IPS-18a (cell line): ENCODE results near the gene RPL38.

ENCODE experiments used
- H3K27ac ChIP-seq: one replicate; pipeline ENCODE4 v1.5.1; 2013; ENCODE audit warnings: low read length
- H3K27me3 ChIP-seq: one replicate; pipeline ENCODE4 v1.6.1; 2013; ENCODE audit warnings: mild to moderate bottlenecking, low read length; ENCODE audit not compliant: control insufficient read depth, insufficient read depth
- H3K36me3 ChIP-seq: one replicate; pipeline ENCODE4 v1.6.1; 2013; ENCODE audit warnings: low read depth, low read length; ENCODE audit not compliant: control insufficient read depth
- H3K4me1 ChIP-seq: one replicate; pipeline ENCODE4 v1.6.1; 2013; ENCODE audit warnings: low read depth, low read length; ENCODE audit not compliant: control insufficient read depth
- H3K4me3 ChIP-seq: one replicate; pipeline ENCODE4 v1.5.1; 2013; ENCODE audit warnings: low read length
- H3K9ac ChIP-seq: one replicate; pipeline ENCODE4 v1.6.1; 2013; ENCODE audit warnings: mild to moderate bottlenecking, low read length, moderate library complexity
- H3K9me3 ChIP-seq: one replicate; pipeline ENCODE4 v1.6.1; 2013; ENCODE audit warnings: low read depth, low read length; ENCODE audit not compliant: control insufficient read depth

Gene RPL38

DNA sequence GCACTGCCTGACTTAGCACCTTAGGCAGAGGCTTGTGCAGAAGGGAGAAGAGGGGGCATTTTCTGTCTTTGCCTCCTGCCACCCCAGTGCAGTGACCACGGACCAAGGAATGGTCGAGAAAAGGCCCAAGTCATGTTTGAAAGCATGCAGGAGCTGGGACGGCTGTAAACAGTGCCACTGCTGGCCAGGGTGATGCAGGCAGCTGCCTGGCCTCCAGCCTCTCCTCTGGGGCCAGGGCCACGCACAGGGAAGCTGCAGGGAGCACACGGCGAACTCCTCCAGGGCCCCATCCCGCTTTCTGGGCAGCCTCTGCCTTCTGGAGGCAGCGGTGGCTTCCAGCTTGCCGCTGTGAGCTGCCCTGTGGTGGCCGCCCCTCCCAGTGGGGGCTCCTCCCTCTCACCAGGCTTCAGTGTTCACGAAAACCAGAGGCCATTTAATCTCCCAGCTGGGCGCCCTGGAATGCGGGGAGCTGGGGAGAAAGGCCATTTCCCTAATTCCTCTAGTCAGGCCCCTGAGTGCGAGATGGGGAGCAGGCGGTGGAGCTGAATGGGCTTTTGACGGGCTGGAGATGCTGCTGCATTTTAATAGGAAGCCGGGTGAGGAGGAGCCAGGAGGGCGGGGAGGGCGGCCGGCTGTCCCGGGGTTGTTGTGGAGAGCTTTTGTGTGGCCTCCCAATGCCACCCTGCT is 41.8 kb downstream of the RPL38 start:
- H3K9me3 ChIP-seq: no peaks in the 10 kb centered on the region
- H3K27ac ChIP-seq: no peak overlapping the region
- no peak overlapping the region for H3K9ac ChIP-seq
- H3K27me3 ChIP-seq: no peaks in the 10 kb centered on the region
- H3K4me3 ChIP-seq: no peak overlapping the region
- H3K36me3 ChIP-seq: no peaks in the 10 kb centered on the region
- peaks cover 17% of the 10 kb centered on the region for H3K4me1 ChIP-seq

DNA sequence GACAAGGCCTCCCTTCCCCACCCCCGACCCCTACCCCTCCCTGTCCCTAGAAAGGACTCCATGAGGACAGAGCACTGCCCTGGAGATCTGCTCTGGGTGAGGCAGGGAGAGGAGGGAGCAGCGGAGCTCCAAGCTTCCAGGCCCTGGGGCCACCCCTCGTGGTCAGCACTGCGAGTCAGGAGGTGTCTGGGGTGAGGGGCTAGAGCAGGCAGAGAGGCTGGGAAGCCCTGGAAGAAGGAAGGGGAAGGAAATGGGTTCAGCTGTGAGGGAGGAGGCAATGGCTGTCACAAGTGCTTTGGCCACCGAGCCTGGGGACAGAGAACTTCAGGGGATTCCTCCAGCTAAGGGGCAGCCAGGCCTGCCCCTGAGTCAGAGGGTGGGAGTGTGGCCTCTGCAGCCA is 42.4 kb downstream of the RPL38 start:
- no peak overlapping the region for H3K4me3 ChIP-seq
- peaks cover 15% of the 10 kb centered on the region for H3K4me1 ChIP-seq
- H3K9me3 ChIP-seq: no peaks in the 10 kb centered on the region
- H3K9ac ChIP-seq: no peak overlapping the region
- H3K36me3 ChIP-seq: no peaks in the 10 kb centered on the region
- H3K27ac ChIP-seq: no peak overlapping the region
- no peaks in the 10 kb centered on the region for H3K27me3 ChIP-seq

DNA sequence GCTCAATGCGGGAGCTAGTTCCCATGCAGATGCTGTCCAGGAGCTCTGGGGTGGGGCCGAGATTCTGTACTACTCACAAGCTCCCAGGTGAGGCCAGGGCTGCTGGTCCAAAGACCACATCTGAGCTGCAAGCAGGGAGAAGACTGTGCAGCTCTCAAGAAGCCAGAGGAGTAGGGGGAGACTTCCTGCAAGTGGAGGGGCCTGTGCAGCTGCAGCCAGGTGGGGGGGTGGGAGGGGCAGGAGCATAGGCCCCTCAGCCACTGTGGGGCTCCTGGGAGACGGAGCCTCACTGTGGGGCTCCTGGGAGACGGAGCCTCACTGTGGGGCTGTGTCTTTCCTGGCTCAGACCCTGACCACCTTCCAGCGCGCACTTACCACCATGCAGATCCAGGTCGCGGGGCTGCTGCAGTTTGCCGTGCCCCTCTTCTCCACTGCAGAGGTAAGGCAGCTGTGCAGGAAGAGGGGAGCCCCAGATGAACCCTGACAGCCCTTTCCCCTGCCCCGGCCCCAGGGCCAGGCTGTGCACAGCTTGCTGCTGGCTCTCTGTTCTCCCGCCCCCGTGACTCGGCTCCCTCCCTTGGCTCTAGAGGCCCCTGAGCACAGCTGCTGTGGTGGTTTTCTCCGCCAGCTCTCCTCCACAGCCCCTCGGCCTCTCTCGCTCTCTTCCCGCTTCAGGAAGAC is 46.3 kb downstream of the RPL38 start:
- Histone ChIP-seq H3K27ac (no peak overlapping the region), H3K9me3 (no peaks in the 10 kb centered on the region), H3K36me3 (no peaks in the 10 kb centered on the region), H3K4me1 (peaks cover 11% of the 10 kb centered on the region), H3K27me3 (no peaks in the 10 kb centered on the region), H3K4me3 (no peak overlapping the region), H3K9ac (no peak overlapping the region)

DNA sequence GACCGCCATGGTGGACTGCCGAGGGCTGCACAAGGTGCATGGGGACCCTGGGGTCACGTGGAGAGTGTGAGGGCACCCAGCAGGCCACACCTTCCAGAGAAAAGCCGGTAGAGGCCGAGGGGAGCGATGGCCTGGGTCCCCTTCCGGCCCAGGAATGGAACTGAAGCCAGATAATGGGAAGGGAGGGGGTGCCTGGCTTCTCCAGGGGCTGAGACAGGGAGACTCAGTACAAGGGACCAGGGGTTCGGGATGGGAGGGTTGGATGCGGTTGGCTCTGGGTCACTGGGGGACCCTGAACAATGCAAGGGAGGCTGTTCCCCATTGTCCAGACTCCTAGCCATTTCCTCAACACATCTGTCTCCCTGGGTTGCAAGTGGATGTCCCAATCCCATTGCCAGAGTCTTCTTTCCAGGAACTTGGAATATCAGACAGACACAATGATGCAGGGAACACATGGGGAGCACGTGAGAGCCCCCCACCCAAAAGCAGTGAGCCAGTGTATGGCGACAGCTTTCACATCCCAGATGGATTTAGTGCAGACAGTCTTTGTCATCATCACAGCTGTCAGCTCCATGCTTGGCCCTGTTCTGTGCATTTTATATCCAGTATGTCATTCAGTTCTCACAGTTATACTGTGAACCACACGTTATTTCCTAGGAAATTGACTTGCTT is 47.0 kb downstream of the RPL38 start:
- Histone ChIP-seq H3K36me3 (no peaks in the 10 kb centered on the region), H3K27ac (no peak overlapping the region), H3K4me1 (peaks cover 6% of the 10 kb centered on the region), H3K9me3 (no peaks in the 10 kb centered on the region), H3K27me3 (no peaks in the 10 kb centered on the region), H3K4me3 (no peak overlapping the region), H3K9ac (no peak overlapping the region)

DNA sequence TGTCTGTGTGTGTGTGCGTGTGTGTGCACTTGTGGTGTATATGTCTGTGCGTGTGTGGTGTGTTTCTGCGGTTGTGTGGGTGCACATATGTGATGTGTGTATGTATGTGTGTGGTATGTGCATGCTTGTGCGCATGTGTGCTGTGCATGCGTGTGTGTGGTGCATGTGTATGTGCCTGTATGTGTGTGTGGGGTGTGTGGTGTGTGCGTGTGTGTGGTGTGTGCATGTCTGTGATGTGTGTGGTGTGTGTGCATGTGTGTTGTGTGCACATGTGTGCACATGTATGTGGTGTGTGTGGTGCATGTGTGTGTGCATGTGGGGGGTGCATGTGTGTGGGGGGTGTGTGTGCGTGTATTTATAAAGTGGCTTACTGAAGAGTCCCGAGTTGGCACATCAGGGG is 47.6 kb downstream of the RPL38 start:
- no peak overlapping the region for H3K27ac ChIP-seq
- H3K9ac ChIP-seq: no peak overlapping the region
- H3K4me1 ChIP-seq: peaks cover 2% of the 10 kb centered on the region
- no peak overlapping the region for H3K4me3 ChIP-seq
- H3K36me3 ChIP-seq: no peaks in the 10 kb centered on the region
- no peaks in the 10 kb centered on the region for H3K27me3 ChIP-seq
- H3K9me3 ChIP-seq: no peaks in the 10 kb centered on the region

DNA sequence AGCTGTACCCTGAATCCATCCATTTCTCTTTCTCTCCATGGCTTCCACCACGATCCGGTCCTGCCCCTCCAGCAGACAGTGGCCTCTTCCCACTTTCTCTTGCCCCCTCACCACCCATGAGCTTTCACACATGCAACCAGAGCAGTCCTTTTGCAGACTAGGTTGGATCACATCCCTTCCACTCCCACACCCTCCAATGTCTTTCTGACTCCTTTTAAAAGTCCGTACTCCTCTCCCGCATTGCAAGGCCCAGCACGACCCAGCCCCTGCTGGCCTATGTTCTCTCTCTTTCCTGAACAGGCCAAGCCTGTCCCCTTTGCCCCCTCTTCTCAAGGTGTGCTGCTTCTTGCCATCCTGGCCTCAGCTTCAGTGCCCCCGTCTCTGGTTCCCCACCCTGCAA is 48.1 kb downstream of the RPL38 start:
- H3K4me1 ChIP-seq: no peaks in the 10 kb centered on the region
- H3K27ac ChIP-seq: no peak overlapping the region
- no peaks in the 10 kb centered on the region for H3K27me3 ChIP-seq
- no peaks in the 10 kb centered on the region for H3K36me3 ChIP-seq
- no peak overlapping the region for H3K4me3 ChIP-seq
- H3K9ac ChIP-seq: no peak overlapping the region
- H3K9me3 ChIP-seq: no peaks in the 10 kb centered on the region

DNA sequence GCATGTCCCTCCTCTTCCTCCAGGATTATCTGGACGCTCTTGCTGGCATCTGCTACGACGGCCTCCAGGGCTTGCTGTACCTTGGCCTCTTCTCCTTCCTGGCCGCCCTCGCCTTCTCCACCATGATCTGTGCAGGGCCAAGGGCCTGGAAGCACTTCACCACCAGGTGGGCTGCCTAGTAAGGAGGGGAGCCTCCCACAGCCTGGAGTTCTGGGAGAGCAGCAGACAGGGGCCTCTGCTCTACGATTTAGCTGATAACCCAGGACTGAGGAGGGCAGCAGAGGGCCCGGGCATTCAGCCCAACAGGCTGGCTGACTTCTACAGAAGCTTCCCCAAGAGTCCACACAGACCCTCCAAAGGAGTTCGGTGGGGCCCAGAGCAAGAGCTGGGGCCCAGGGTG is 48.7 kb downstream of the RPL38 start:
- Histone ChIP-seq H3K27ac (no peak overlapping the region), H3K9ac (no peak overlapping the region), H3K9me3 (no peaks in the 10 kb centered on the region), H3K4me1 (no peaks in the 10 kb centered on the region), H3K27me3 (no peaks in the 10 kb centered on the region), H3K36me3 (no peaks in the 10 kb centered on the region), H3K4me3 (no peak overlapping the region)

DNA sequence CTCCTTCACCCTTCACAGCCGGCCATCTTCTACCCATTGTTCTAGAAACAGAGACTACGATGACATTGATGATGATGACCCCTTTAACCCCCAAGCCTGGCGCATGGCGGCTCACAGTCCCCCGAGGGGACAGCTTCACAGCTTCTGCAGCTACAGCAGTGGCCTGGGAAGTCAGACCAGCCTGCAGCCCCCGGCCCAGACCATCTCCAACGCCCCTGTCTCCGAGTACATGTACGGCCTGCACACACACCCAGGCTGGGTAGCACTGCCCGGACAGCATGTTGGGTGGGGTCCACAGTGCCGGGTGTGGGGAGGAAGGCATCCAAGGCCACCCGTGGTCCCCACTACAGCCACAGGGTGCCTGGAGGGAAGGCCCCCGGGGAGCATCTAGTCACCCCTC is 49.6 kb downstream of the RPL38 start:
- H3K9me3 ChIP-seq: no peaks in the 10 kb centered on the region
- H3K4me1 ChIP-seq: no peaks in the 10 kb centered on the region
- H3K27ac ChIP-seq: no peak overlapping the region
- no peaks in the 10 kb centered on the region for H3K36me3 ChIP-seq
- no peak overlapping the region for H3K4me3 ChIP-seq
- H3K27me3 ChIP-seq: no peaks in the 10 kb centered on the region
- no peak overlapping the region for H3K9ac ChIP-seq

DNA sequence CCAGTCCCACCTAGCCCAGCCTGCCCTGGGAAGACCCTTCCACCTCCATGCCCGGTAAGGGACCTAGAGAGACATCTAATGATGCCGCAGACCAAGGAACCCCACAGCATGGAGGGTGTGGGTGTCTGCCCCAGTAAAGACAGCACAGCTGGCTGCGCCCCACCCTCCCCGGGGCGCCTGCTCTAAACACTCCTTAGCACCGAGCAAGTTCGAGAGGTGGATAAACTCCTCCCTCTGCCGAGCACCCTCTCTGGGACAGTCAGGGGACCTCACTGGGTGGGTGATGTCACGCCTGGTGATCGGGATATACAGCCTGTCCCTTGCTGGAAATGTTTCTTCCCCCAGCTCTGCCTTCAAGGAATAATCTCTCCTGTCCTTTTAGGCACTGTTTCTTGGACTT is 53.8 kb downstream of the RPL38 start:
- no peaks in the 10 kb centered on the region for H3K36me3 ChIP-seq
- H3K27ac ChIP-seq: no peak overlapping the region
- H3K27me3 ChIP-seq: no peaks in the 10 kb centered on the region
- peaks cover 11% of the 10 kb centered on the region for H3K4me1 ChIP-seq
- H3K9ac ChIP-seq: no peak overlapping the region
- no peak overlapping the region for H3K4me3 ChIP-seq
- no peaks in the 10 kb centered on the region for H3K9me3 ChIP-seq

DNA sequence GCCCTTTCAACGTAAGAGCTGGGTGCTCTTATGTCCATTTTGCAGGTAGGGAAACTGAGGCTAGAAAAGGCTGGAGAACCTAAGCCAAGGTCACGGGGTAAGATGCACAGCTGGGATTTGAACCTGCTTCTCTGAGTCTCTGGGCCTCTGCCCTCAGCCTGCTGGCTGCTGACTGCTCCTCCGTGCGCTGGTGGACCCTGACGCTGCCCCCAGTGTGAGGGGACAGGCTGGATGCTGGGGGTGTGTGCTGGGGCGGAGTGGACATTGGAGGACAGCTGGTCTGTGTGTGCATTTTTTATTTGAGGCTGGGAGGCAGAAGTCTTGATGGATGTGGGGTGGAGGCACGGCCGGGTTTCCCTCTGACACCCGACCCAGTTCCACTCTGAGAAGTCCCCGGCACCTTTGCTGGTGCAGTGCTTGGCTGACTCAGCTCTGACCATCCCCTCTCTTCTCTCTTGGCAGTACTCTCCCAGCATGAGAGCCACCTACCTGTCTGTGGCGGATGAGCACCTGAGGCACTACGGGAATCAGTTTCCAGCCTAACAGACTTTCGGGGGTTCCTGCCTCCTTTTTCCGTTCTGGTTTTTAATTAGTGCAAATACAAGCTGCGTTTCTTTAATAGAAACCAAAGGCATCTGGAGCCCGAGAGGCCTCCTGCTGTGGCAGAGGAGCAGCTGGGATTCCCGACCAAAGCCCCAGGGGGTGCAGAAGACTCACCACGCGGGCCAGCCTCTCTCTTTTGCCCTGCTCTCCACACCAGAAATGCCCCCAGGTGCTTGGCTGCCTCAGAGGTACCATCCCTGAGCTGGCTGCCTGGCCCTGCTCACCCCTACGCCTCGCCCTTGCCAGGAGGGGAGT is 56.4 kb downstream of the RPL38 start:
- H3K4me3 ChIP-seq: no peak overlapping the region
- no peaks in the 10 kb centered on the region for H3K27me3 ChIP-seq
- peaks cover 11% of the 10 kb centered on the region for H3K4me1 ChIP-seq
- no peaks in the 10 kb centered on the region for H3K9me3 ChIP-seq
- H3K27ac ChIP-seq: no peak overlapping the region
- no peak overlapping the region for H3K9ac ChIP-seq
- no peaks in the 10 kb centered on the region for H3K36me3 ChIP-seq
